ENCODE measurements around the gene GABRB1. TPM values are rescaled to one million over a fixed set of nuclear protein-coding genes. Genes with fewer than 3 reads are reported as not detected.

The GABRB1 gene
- polyA plus RNA-seq, 3 donors, result not detected

GRCh38 chr4:47167081-47168035 lies 136.0 kb downstream of the GABRB1 start:
- H3K36me3 ChIP-seq (replicated peaks in 1 of 2; ENCODE audit: control insufficient read depth in 1 of 2, insufficient read depth in 2 of 2, low read length in 2 of 2), result no peaks in the 10 kb centered on the region
- no peaks in the 10 kb centered on the region for H3K9me3 ChIP-seq (replicated peaks in 1 of 2; ENCODE audit: control insufficient read depth in 1 of 2, insufficient read depth in 1 of 2, low read length in 2 of 2)
- H3K9ac ChIP-seq (ENCODE audit: insufficient read depth, low read length, poor library complexity, severe bottlenecking), result no peak overlapping the region
- no peaks in the 10 kb centered on the region for H3K79me2 ChIP-seq (ENCODE audit: insufficient read depth, low read length)
- Mint-ChIP-seq H3K4me1 (peaks cover 22% of the 10 kb centered on the region), H3K36me3 (no peaks in the 10 kb centered on the region), H3K9me3 (peaks cover 0 to 8% (median 4%) of the 10 kb centered on the region in 7 donors), H3K27me3 (ENCODE audit: low read depth in 3 of 3) (peaks cover 3 to 13% (median 9%) of the 10 kb centered on the region in 3 donors), H3K4me3 (peak overlapping the region in 1 of 2 donors; percentile 21), H3K27ac (no peak overlapping the region)
- no peaks in the 10 kb centered on the region for H3K4me1 ChIP-seq (ENCODE audit: control insufficient read depth in 1 of 2, insufficient read depth in 2 of 2, low read length in 2 of 2)
- TF ChIP-seq CTCF (IDR thresholded peaks at IDR 0.05), result no peak
- no peaks in the 10 kb centered on the region for H4K20me1 ChIP-seq (ENCODE audit: insufficient read depth, low read length)
- H3K27ac ChIP-seq (ENCODE audit: low read depth in 1 of 2, low read length in 2 of 2), result no peak overlapping the region
- peaks cover 0 to 2% of the 10 kb centered on the region in 2 donors for H3K27me3 ChIP-seq (ENCODE audit: control insufficient read depth in 2 of 2, insufficient read depth in 2 of 2, low read length in 2 of 2)
- no peak overlapping the region for H3K4me2 ChIP-seq (replicated peaks; ENCODE audit: extremely low read depth, low read length, poor library complexity, severe bottlenecking)
- intact Hi-C loops (cut with micrococcal nuclease), result no loop called here
- H3K4me3 ChIP-seq (replicated peaks in 1 of 3; ENCODE audit: low read depth in 2 of 3, low read length in 3 of 3), result no peak overlapping the region
- no peak overlapping the region for H2AFZ ChIP-seq (ENCODE audit: insufficient read depth, low read depth, low read length, poor library complexity, severe bottlenecking)
- DNase-seq, result no peak
- WGBS (ENCODE audit: insufficient coverage), result no CpG with 5 or more reads among the region's 5 CpGs

DNA sequence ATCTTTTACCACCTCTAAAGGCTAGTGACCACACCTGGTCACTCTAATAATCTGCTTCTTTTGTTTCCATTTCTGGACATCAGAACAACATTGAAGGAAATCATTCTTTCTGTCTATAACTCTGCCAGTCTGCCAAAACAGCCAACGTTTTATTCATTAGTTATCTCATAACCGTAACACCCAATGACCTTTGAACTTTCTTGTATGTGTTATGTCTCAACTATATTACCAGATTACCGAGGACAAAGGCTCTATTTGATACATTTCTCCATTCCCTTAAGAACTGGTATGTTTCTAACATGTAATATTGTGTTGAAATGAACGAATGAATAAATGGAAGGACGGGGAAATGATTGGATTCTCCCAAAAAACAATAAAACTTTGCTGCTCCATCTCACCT lies 152.7 kb downstream of the GABRB1 start:
- Histone ChIP-seq H3K4me2 (replicated peaks; ENCODE audit: extremely low read depth, low read length, poor library complexity, severe bottlenecking) (no peak overlapping the region), H3K27me3 (ENCODE audit: control insufficient read depth in 2 of 2, insufficient read depth in 2 of 2, low read length in 2 of 2) (peaks cover 13 to 14% of the 10 kb centered on the region in 2 donors), H3K4me3 (replicated peaks in 1 of 3; ENCODE audit: low read depth in 2 of 3, low read length in 3 of 3) (no peak overlapping the region), H3K27ac (ENCODE audit: low read depth in 1 of 2, low read length in 2 of 2) (no peak overlapping the region), H3K4me1 (ENCODE audit: control insufficient read depth in 1 of 2, insufficient read depth in 2 of 2, low read length in 2 of 2) (no peaks in the 10 kb centered on the region), H3K9me3 (replicated peaks in 1 of 2; ENCODE audit: control insufficient read depth in 1 of 2, insufficient read depth in 1 of 2, low read length in 2 of 2) (no peaks in the 10 kb centered on the region), H3K36me3 (replicated peaks in 1 of 2; ENCODE audit: control insufficient read depth in 1 of 2, insufficient read depth in 2 of 2, low read length in 2 of 2) (no peaks in the 10 kb centered on the region), H3K9ac (ENCODE audit: insufficient read depth, low read length, poor library complexity, severe bottlenecking) (no peak overlapping the region), H2AFZ (ENCODE audit: insufficient read depth, low read depth, low read length, poor library complexity, severe bottlenecking) (no peak overlapping the region), H3K79me2 (ENCODE audit: insufficient read depth, low read length) (no peaks in the 10 kb centered on the region), H4K20me1 (ENCODE audit: insufficient read depth, low read length) (no peaks in the 10 kb centered on the region)
- DNase-seq, result no peak
- H3K9me3 Mint-ChIP-seq, result peaks cover 0 to 6% (median 1%) of the 10 kb centered on the region in 7 donors
- peaks cover 0 to 12% (median 6%) of the 10 kb centered on the region in 3 donors for H3K27me3 Mint-ChIP-seq (ENCODE audit: low read depth in 3 of 3)
- intact Hi-C loops (cut with micrococcal nuclease), result no loop called here
- no peaks in the 10 kb centered on the region for H3K4me1 Mint-ChIP-seq
- no peak overlapping the region for H3K27ac Mint-ChIP-seq
- no CpG with 5 or more reads among the region's 5 CpGs for WGBS (ENCODE audit: insufficient coverage)
- H3K36me3 Mint-ChIP-seq, result no peaks in the 10 kb centered on the region
- H3K4me3 Mint-ChIP-seq, result no peak overlapping the region
- TF ChIP-seq CTCF (IDR thresholded peaks at IDR 0.05), result no peak
